ENCODE results near the gene DDX54.

DNA sequence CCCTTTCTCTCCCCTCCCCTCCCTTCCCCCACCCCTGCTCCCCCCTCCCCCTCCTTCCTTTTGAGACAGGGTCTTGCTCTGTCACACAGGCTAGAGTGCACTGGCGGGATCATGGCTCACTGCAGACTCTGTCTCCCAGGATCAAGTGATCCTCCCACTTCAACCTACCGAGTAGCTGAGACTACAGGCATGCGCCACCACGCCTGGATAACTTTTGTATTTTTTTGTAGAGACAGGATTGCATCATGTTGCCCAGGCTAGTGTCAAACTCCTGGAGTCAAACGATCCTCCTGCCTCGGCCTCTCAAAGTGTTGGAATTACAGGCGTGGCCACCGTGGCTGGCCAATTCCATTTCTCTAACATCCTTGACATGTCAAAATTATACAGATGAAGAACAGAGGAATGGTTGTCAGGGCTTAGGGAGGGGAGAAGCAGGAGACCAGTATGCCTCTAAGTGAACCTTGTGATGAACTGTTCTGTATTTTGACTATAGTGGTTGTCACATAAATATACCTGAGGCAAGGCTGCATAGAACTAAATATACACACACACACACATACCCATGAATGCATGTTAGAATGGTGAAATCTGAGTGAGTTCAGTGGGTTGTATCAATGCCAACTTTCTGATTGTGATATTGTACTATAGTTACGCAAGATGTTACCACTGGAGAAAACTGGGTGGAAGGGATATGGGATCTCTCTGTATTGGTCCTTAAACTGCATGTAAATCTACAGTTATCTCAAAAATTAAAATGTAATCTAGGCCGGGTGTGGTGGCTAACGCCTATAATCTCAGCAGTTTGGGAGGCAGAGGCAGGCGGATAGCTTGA is 39.3 kb downstream of the DDX54 start:
- TF ChIP-seq CTCF (IDR thresholded peaks at IDR 0.05) = no peak
- no peak for TF ChIP-seq EZH2phosphoT487 (IDR thresholded peaks at IDR 0.05)
